Daoy (cell line): ENCODE results near the gene ENOSF1. TPM values are rescaled to one million over a fixed set of nuclear protein-coding genes. Genes with fewer than 3 reads are reported as not detected.
"Not testable (repeated sequence)": the region's sequence is repeated elsewhere in the genome, so short reads cannot be mapped to it uniquely, and the experiment has no call there.

Experiments
- DNase-seq: peaks from one replicate; pipeline ENCODE4 v3.0.0-alpha.2; 2015; ENCODE audit warnings: low read depth
- total RNA-seq: library from RNA; depleted of rRNA; stranded (reverse); fragments of >200 nt; shearing (Covaris generic); gene quantifications from 2 replicates; pipeline ENCODE4 v1.2.3, GENCODE V29; 2014; rRNA removed

The ENOSF1 gene, protein sequence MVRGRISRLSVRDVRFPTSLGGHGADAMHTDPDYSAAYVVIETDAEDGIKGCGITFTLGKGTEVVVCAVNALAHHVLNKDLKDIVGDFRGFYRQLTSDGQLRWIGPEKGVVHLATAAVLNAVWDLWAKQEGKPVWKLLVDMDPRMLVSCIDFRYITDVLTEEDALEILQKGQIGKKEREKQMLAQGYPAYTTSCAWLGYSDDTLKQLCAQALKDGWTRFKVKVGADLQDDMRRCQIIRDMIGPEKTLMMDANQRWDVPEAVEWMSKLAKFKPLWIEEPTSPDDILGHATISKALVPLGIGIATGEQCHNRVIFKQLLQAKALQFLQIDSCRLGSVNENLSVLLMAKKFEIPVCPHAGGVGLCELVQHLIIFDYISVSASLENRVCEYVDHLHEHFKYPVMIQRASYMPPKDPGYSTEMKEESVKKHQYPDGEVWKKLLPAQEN
- 13.4 and 15.3 TPM in 2 replicates for total RNA-seq

DNA sequence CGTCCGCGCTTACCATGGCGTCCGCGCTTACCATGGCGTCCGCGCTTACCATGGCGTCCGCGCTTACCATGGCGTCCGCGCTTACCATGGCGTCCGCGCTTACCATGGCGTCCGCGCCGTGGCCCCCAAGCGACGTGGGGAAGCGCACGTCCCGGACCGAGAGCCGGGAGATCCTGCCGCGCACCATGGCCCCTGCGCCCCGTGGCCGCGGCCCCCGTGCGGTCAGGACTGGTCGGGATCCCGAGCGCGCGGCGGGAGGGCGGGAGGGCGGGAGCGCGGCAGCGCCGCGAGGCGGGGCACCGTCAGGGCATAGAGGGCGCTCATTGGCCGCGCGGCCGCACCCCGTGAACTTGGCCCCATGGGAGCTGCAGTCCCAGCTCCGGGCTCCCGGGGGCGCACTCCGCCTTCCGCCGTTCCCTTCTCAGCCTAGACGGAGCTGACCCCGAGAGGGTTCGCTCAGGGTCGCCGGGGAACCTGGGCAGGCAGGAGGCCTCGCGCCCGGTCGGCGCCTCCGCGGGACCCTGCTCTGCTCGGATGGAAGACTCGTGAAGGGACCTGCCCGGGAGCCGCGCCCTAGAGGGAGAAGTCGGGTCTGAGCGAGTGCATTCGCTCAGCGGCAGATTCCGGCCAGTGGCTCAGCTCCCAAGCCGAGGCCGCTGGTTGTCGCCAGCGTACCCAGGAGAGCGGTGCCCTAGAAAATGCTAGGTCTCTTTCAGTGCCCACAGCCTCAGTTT is at the start of gene ENOSF1:
Gene ENOSF1, minus strand, starts transcription at position 230 of the 734 bp plus-strand sequence. Its CDS starts 43 bp downstream, at position 187.
- peak; percentile 61 for DNase-seq

DNA sequence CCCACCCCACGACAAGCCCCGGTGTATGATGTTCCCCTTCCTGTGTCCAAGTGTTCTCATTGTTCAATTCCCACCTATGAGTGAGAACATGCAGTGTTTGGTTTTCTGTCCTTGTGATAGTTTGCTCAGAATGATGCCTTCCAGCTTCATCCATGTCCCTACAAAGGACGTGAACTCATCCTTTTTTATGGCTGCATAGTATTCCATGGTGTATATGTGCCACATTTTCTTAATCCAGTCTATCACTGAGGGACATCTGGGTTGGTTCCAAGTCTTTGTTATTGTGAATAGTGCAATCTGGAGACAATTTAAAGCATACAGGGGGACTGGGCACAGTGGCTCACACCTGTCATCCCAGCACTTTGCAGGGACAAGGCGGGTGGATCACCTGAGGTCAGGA is 47.4 kb upstream of the ENOSF1 start:
- DNase-seq: not testable (repeated sequence)

DNA sequence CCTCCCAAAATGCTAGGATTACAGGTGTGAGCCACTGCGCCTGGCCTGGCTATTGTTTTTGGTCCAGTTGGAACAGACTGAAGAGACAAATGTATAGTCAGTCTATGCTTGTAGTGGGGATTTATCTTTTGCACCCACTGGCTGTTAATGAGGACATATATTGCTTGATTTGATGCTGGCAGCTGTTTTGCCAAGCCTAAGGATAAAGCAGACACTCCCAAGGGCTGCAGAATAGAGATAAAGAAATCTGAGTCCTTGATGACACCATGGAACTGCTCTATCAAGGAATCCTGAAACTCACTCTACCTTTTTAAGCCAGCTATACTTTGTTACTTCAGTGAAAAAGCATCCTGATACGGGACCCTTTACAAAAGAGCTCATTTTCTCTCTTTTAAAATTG is 43.1 kb upstream of the ENOSF1 start:
- no peak for DNase-seq

- no peak for DNase-seq
These were observed 42.2 kb upstream of the ENOSF1 start for GRCh38 chr18:754656-755055.

DNA sequence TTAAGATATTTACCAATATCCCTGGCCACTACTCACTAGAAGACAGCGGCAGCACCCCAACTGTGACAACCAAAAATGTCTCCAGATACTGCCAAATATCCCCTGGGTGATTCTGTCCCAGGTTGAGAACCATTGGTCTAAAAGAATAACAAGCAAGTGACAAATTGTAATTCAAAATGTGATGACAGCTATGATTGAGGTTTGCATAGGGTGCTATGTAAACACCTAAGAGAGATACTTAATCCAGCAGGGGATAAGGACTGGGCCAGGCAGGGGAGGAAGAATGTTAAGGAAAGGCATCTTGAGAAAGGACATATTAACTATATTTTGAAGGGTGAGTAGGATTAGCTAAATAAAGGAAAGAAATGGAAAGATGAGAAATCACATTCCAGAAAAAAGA is 38.0 kb upstream of the ENOSF1 start:
- DNase-seq: no peak

DNA sequence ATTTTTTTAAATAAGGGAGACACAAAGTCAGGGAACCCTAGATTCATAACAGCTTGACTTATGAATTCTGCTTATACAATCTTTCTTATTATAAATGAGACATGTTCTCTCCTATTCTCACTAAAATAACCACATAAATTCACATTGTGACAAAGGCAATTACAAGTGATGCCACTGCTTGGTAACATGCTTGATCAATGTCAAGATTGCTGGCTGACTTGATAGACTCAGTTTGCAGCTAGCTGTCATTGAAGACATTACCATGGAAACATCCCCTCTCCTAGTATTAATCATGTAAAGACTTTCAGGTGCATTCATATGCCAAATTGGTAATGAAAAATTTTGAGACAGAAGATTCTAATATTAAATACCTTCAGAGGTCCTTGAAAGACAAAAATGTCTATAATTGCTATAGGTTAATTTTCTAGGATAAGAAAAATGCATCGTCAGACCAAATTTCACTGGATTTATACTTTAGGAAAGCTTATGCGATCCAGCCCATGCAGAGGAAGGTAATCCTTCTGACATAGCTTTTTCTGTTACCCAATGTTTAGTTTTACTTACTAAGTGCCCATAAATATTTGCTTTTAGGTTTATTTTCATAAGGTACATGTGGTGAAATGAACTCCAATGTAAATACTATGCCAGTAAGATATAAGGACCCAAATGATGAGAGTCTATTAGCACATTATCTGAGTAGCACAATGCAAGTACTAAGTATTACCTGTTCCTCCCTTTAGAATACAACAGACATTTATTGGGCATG is 32.6 kb upstream of the ENOSF1 start:
- no peak for DNase-seq

GRCh38 chr18:741931-742512 is 29.6 kb upstream of the ENOSF1 start:
- DNase-seq: peak; percentile 1

DNA sequence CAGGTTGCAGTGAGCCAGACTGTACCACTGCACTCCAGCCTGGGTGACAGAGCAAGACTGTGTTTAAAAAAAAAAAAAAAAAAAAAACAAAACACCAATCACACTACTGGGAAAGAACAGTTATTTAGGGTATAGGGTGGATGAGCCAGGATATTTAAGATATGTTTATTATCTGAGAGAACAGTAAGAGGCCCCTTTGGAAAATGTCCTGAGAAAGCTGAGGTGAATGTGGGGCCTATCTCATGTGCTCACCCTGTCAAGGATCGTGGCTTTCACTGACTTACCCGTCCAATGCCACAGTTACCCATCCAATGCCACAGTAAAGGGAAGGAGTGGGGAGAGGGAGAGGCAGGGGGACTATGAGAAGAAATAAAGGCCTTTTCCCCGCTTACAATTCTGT is 19.9 kb upstream of the ENOSF1 start:
- no peak for DNase-seq

- DNase-seq: no peak
These were observed 18.8 kb upstream of the ENOSF1 start for GRCh38 chr18:731185-731584.

DNA sequence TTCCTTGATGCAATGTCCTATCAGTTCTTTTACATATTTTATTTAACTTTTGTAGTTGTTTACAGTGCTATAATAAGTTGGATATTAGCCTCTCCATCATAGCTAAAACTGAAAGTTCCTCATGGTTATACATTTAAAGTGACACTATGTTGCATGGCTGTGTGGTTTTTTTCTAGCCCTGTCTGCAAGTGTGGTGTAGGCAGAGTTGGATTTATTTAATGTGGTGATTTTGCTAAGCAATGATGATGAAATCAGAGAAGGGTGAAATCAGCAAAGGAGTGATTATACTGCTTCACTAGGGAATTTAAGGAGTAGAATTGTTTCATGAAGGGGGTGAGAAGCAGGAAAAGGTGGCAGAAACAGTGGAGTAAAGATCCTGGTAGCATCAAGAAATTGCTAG is 18.3 kb upstream of the ENOSF1 start:
- no peak for DNase-seq

GRCh38 chr18:730120-730519 is 17.7 kb upstream of the ENOSF1 start:
- not testable (repeated sequence) for DNase-seq

DNA sequence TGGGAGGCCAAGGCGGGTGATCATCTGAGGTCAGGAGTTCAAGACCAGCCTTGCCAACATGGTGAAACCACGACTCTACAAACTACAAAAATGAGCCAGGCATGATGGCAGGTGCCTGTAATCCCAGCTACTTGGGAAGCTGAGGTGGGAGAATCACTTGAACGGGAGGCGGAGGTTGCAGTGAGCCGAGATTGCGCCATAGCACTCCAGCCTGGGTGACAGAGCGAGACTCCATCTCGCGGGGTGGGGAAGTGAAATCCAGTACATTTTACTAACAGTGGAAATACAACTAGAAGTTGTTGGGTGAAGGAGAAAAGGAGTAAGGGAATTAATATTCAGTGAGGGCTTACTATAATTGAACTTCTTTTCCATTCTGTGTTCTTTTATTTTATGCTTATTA is 13.2 kb upstream of the ENOSF1 start:
- no peak for DNase-seq

- DNase-seq: no peak
These were observed 11.2 kb upstream of the ENOSF1 start for GRCh38 chr18:723541-724080.

DNA sequence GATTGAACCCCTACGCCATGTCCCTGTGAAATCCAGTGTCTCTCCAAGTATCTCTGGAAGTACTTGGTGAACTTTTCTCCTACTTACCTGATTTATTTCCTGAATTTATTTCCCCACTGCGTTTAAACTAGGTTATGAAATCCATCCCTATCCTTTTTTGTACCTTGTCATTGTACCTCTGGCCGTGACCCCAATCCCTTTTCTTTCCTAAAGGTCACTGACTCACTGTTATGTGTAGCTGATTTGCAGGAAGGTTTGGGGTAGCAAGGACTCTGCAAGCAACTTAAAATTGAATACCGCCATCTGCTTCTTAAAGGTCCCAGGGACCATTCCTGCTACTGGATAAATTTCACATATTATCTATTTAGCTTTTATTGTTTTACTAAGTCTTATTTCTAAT is 4.6 kb upstream of the ENOSF1 start:
- no peak for DNase-seq

- peak; percentile 50 for DNase-seq
These were observed 3.2 kb upstream of the ENOSF1 start for GRCh38 chr18:715626-716025.

- no peak for DNase-seq
These were observed 683 bp upstream of the ENOSF1 start for GRCh38 chr18:713135-713490.

DNA sequence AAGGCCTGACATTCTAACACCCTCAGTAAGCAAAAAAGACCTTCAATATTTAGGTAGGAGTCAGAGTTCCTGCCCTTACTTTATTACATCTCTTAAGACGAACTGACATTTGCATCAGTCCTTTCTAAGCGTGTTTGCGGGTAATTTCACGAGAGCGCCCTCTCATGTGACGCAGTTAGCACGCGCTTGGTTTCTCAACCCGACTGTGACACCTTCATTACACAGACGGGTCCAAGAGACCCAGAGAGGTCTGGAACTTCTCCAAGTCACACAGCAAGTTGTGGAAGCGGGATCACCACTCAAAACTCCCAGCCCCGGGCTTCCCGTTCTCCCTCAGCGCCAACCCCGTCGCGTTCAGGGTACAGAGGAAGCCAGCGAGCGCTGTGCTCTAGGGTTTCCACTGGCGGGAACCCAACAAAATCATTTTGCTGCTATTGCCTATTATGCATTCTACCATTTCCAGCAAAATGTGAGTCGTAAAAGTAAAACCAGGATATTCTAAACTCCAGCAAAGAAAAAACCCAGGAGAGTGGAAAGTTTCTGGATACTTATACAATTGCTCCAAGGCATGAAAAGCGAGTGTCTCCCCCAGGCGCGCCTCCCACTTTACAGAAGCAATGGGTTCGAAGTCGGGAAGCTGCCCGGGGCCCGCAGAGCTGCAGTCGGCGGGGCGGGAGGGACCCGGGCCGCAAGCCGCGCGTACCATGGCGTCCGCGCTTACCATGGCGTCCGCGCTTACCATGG is 601 bp downstream of the ENOSF1 start:
- peak; percentile 55 for DNase-seq

GRCh38 chr18:711310-711656 is 1.1 kb downstream of the ENOSF1 start:
- no peak for DNase-seq

DNA sequence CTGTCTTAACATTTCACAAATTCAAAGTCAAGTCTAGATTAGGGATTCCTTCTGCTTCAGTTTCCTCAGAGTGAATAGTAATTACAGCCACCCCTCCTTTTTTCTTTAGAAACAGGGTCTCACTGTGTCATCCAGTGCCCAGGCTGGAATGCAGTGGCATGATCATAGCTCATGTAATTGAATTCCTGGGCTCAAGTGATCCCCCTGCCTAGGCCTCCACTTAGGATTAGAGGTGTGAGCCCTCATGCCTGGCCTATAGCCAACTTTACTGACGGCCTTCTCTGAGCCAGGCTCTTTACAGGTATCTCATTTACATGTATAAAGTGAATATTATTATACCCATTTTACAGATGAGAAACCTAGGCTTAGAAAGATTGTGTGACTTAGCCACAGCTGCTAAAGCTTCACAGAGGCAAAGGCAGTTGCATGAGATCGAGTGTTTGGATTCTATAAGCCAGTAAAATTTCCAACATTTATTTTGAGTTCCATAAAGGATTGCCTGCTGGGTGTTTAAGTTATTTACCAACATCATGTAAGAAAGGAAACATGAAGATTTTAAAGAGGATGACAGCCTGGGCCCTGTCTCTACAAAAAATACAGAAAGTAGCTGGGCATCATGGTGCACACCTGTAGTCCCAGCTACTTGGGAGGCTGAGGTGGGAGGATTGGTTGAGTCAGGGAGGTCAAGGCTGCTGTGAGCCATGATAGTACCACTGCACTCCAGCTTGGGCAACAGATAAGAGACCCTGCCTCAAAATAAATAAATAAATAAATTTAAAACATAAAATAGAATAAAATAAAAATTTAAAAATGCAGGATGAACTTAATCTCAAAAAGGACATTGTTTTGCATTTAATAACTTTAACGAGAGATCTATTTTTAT is 1.8 kb downstream of the ENOSF1 start:
- no peak for DNase-seq

DNA sequence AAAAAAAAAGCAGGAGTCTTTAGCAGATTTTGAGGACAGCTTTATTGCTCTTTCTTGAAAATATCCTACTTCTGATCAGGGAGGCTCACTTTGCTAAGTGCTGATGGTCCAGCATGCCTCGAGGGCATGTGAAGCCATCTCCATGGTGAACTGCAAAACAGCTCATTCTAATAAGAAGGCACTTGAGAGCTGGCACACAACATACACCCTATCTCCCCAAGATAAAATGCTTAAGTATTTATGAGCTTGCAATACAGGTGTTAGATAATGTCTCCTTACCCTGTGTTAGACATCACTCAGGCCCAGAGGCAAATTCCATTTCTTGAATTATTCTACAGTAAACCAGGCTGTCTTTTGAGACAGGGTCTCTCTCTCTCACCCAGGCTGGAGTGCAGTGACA is 2.7 kb downstream of the ENOSF1 start:
- DNase-seq: no peak
